ENCODE measurements around the gene KANK3. TPM values are rescaled to one million over a fixed set of nuclear protein-coding genes. Genes with fewer than 3 reads are reported as not detected.

The KANK3 gene
- total and polyA plus RNA-seq, 9 of the 15 experiments (the other 6 are each of a cell fraction or from before 2014, with no cell fraction given): 0.03 to 0.40 (median 0.08) TPM; not detected in 6

GRCh38 chr19:8371011-8371804 lies 28.1 kb upstream of the KANK3 start (continued):
- TF ChIP-seq PRDM10 (IDR thresholded peaks at IDR 0.05; ENCODE audit: partially characterized antibody): no peak
- no peak for TF ChIP-seq KLF13 (tag; IDR thresholded peaks at IDR 0.05; ENCODE audit: borderline replicate concordance, low read depth)
- TF ChIP-seq MGA (IDR thresholded peaks at IDR 0.05): peak; percentile 69
- peak; percentile 26; the same call in 1 of the 2 replicates for TF ChIP-seq CXXC5 (CRISPR knock-in tag; IDR thresholded peaks at IDR 0.05)
- TF ChIP-seq C11orf30 (IDR thresholded peaks at IDR 0.05; ENCODE audit: low read depth): no peak
- peak; percentile 47; the same call in 1 of the 2 replicates for TF ChIP-seq POLR2A (conservative IDR thresholded peaks at IDR 0.05)
- no peak for TF ChIP-seq ATF2 (CRISPR knock-in tag; IDR thresholded peaks at IDR 0.05)
- TF ChIP-seq JUND (IDR thresholded peaks at IDR 0.05; ENCODE audit: borderline replicate concordance, low read depth, low read length): peak; percentile 47; the same call in 1 of the 2 replicates
- TF ChIP-seq JUND (tag; IDR thresholded peaks at IDR 0.05; ENCODE audit: borderline replicate concordance, low read depth, low read length): peak; percentile 19; the same call in 1 of the 3 replicates
- TF ChIP-seq CBX2 (IDR thresholded peaks at IDR 0.05; ENCODE audit: insufficient read depth, low read length, poor library complexity, severe bottlenecking): no peak

Data from K562 (cell line).